G401.6 (cell line): Measurements from ENCODE around the gene GNG13.
"Not testable (repeated sequence)": the region's sequence is repeated elsewhere in the genome, so short reads cannot be mapped to it uniquely, and the experiment has no call there.

Experiments
- FAIRE-seq: peaks from 2 replicates; lab custom pipeline; 2012; peaks lifted over from hg19 to GRCh38; lab: Jason Lieb, UNC

The GNG13 gene

GRCh38 chr16:776824-777223 is 23.7 kb downstream of the GNG13 start:
- no peak for FAIRE-seq

- not testable (repeated sequence) for FAIRE-seq
Observed at GRCh38 chr16:776298-776697, 24.2 kb downstream of the GNG13 start.

- FAIRE-seq, result no peak
Observed at GRCh38 chr16:775236-775796, 25.2 kb downstream of the GNG13 start.

- no peak for FAIRE-seq
Observed at GRCh38 chr16:774086-775001, 26.2 kb downstream of the GNG13 start.

DNA sequence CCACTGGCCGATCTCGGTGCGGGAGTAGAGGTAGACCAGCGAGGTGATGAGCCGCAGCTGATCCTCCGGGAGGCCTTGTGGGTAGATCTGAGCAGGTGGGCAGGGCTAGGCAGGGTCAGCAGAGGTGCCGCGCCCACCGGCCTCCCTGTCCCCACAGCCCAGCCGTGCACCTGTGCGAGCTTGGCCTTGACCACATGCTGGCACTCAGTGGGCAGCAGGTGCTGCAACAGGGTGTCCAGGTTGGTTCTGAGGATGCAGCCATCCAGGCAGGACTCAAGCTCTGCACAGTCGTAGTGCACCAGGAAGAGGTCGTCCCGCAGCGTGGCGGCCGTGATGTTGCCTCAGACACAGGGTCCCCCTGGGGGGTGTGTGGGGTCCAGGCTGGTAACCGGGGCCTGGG is 27.6 kb downstream of the GNG13 start:
- FAIRE-seq, result no peak

GRCh38 chr16:770411-770810 is 30.1 kb downstream of the GNG13 start:
- no peak for FAIRE-seq

- FAIRE-seq, result no peak
Observed at GRCh38 chr16:769934-770333, 30.6 kb downstream of the GNG13 start.

- no peak for FAIRE-seq
Observed at GRCh38 chr16:769184-769784, 31.2 kb downstream of the GNG13 start.

DNA sequence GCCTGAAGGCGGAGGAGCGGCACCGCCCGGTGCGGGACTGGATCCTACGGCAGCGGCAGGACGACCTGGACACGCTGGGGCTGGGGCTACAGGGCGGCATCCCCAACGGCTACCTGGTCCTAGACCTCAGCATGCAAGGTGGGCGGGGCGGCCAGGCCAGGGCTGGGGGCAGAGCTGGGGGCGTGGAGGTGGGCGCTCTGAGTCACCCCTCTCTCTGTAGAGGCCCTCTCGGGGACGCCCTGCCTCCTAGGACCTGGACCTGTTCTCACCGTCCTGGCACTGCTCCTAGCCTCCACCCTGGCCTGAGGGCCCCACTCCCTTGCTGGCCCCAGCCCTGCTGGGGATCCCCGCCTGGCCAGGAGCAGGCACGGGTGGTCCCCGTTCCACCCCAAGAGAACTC is 32.1 kb downstream of the GNG13 start:
- no peak for FAIRE-seq

DNA sequence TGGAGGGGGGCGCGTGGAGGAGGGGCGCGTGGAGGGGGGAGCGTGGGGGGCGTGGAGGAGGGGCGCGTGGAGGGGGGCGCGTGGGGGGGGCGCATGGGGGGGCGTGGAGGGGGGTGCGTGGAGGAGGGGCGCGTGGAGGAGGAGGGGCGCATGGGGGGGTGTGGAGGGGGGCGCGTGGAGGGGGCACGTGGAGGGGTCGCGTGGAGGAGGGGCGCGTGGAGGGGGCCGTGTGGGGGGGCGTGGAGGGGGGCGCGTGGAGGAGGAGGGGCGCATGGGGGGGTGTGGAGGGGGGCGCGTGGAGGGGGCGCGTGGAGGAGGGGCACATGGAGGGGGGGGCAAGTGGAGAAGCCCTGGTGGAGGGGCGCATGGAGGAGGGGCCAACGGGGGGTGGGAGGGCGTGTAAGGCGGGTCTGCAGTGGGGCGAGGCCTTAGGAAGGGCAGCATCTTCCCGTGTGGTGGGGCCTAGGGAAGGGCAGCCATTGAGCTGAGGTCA is 32.7 kb downstream of the GNG13 start:
- no peak for FAIRE-seq

DNA sequence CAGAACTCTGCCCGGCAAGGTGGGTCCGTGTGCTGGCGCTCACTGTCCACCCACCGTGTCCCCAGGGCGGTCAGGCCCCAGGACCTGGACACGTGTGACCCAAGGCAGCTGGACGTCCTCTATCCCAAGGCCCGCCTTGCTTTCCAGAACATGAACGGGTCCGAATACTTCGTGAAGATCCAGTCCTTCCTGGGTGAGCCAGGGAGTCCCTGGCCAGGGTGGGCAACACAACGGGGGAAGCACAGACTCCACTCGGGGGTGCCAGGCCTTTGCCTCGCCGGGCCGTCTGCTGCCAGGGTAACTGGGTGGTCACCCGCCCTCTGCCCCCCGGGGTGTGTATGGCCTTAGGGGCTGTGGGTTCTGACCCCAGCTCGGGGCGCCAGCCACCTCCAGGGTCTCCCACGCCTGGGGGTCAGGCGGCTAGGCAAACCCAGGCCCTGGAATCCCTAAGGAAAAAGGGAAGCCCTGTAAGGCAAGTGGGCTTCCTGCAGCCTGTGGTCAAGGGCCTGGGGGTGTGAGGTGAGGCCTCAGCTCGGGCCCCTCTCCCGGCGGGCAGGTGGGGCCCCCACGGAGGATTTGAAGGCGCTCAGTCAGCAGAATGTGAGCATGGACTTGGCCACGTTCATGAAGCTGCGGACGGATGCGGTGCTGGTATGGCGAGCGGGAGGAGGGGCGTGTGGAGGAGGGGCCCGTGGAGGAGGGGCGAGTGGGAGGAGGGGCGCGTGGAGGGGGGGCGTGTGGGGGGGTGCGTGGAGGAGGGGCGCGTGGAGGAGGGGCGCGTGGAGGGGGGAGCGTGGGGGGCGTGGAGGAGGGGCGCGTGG is 33.5 kb downstream of the GNG13 start:
- no peak for FAIRE-seq

DNA sequence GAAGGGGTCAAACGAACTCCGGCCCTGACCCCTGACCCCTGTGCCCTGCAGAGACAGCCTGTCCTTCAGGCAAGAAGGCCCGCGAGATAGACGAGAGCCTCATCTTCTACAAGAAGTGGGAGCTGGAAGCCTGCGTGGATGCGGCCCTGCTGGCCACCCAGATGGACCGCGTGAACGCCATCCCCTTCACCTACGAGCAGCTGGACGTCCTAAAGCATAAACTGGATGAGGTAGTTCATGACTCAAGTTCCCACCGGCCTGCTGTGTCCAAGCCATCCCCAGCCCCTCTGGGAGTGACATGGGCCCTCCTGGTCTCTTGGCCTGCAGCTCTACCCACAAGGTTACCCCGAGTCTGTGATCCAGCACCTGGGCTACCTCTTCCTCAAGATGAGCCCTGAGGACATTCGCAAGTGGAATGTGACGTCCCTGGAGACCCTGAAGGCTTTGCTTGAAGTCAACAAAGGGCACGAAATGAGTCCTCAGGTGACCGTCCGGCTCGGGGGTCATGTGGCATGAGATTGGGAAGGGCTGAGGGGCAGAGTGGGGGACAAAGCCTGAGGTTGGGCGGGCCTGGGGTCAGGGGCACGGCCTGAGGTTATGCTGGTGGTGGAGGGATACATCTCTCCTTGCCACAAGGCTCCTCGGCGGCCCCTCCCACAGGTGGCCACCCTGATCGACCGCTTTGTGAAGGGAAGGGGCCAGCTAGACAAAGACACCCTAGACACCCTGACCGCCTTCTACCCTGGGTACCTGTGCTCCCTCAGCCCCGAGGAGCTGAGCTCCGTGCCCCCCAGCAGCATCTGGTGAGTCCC is 34.3 kb downstream of the GNG13 start:
- no peak for FAIRE-seq

DNA sequence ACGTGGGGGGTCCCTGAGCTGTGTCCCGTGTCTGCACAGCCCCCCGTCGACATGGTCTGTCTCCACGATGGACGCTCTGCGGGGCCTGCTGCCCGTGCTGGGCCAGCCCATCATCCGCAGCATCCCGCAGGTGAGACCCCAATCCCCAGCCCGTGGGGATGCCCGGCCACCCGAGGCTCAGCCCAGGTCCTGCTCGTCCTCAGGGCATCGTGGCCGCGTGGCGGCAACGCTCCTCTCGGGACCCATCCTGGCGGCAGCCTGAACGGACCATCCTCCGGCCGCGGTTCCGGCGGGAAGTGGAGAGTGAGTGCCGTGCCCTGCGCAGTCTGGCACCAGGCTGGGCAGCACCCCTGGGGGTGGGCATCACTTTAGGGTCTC is 35.1 kb downstream of the GNG13 start:
- FAIRE-seq, result no peak

DNA sequence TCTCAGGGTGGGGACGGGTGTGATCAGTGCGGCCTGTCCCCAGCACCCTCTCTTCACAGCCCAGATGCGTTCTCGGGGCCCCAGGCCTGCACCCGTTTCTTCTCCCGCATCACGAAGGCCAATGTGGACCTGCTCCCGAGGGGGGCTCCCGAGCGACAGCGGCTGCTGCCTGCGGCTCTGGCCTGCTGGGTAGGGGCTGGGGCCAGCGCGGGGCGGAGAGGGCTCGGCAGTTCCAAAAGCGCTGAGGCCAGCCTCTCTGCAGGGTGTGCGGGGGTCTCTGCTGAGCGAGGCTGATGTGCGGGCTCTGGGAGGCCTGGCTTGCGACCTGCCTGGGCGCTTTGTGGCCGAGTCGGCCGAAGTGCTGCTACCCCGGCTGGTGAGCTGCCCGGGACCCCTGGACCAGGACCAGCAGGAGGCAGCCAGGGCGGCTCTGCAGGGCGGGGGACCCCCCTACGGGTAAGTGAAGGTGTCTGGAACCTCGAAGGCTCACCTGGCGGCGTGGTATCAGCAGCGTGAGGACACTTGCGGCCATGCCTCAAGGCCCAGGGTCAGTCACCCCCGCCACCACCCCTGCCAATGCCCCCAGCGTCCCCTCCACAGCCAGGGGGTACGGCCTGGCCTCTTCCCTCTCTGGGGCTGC is 35.6 kb downstream of the GNG13 start:
- FAIRE-seq, result no peak

- no peak for FAIRE-seq
Observed at GRCh38 chr16:764184-764750, 36.3 kb downstream of the GNG13 start.

DNA sequence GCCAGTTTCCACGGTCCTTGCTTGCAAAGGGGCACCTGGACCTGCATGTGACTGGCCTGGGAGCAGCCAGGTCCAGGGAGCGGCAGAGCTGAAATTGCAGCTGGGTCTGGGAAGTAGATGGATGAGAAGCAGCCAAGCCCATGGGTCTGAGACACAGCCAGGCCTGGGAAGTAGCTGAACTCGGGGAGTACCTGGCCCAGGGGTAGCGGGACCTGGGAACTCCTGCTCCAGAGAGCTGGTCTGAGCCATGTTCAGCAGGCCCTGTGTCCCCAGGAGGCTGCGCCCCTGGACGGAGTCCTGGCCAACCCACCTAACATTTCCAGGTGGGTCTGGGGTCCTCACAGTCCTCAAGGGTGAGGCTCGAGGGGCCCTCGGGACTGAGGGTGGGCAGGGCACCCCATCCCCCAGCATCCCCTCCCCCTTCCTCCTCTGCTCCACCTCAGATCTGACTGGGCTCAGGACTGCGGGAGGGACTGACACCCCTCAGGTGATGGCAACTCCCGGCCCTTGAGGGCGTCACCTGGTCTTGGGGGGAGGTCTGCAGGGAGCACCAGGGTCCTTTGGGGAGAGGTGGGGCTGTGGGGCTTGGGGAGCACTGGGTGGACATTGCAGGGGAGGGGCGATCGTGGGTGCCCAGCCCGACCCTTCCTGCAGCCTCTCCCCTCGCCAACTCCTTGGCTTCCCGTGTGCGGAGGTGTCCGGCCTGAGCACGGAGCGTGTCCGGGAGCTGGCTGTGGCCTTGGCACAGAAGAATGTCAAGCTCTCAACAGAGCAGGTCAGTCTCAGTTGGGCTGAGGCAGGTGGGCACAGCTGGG is 37.0 kb downstream of the GNG13 start:
- FAIRE-seq, result no peak

DNA sequence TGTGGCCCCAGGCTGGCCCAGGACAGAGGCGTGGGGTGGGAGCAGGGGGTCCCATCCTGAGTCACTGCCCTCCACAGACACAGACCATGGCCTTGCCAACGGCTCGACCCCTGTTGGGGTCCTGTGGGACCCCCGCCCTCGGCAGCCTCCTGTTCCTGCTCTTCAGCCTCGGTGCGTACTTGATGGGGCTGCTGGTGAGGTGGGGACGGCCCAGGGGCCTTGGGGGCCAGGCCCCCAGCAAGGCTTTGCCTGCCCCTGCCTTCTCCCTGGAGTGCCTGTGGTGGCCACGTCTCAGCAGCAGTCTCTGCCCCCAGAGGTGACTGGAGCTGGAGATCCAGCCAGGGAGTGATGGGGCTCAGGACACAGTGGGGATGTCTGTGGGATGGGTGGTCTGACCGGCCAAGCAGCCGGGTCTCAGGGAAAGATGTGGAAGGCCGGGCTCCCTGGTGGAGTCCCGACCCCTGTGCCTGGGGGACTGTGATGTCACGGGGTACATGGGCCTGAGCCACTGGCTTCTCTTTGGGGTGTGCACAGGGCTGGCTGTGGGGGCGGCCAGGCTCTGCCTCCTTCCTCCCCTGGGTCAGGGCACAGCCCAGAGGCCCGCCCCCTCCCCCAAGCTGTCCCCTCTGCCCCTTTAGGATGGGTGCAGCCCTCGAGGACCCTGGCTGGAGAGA is 37.8 kb downstream of the GNG13 start:
- FAIRE-seq, result no peak

- no peak for FAIRE-seq
Observed at GRCh38 chr16:761625-762513, 38.7 kb downstream of the GNG13 start.
